GM18499 (cell line): Measurements from ENCODE around the gene TAF11L12.
"Not testable (repeated sequence)": the region's sequence is repeated elsewhere in the genome, so short reads cannot be mapped to it uniquely, and the experiment has no call there.

Experiments used
- ATAC-seq: cut with Tn5 transposase; IDR thresholded peaks from one replicate; pipeline ENCODE4 v1.9.1; 2021; ENCODE audit warnings: moderate number of reproducible peaks; ENCODE audit not compliant: insufficient read depth, unreplicated experiment

The TAF11L12 gene

GRCh38 chr5:17610092-17610491, at the start of gene TAF11L12:
Gene TAF11L12 (plus strand): TSS chr5:17610392.
- not testable (repeated sequence) for ATAC-seq

- not testable (repeated sequence) for ATAC-seq
These were observed 24.5 kb upstream of the TAF11L12 start, which contains the start of gene TAF11L7 for GRCh38 chr5:17585658-17586057. Gene TAF11L7 (minus strand): TSS chr5:17585758.

GRCh38 chr5:17590860-17591259, 19.3 kb upstream of the TAF11L12 start, which contains the start of gene TAF11L8:
Gene TAF11L8 (minus strand): TSS chr5:17590960.
- ATAC-seq: not testable (repeated sequence)

GRCh38 chr5:17594255-17594654, 15.9 kb upstream of the TAF11L12 start, which contains the start of gene TAF11L9:
Gene TAF11L9 (minus strand): TSS chr5:17594394.
- not testable (repeated sequence) for ATAC-seq

- not testable (repeated sequence) for ATAC-seq
These were observed 12.5 kb upstream of the TAF11L12 start, which contains the start of gene TAF11L10 for GRCh38 chr5:17597728-17598127. Gene TAF11L10 (minus strand): TSS chr5:17597828.

- ATAC-seq: not testable (repeated sequence)
These were observed 6.3 kb upstream of the TAF11L12 start, which contains the start of gene TAF11L11 for GRCh38 chr5:17603880-17604279. Gene TAF11L11 (plus strand): TSS chr5:17604183.

- ATAC-seq: no peak
These were observed 5.2 kb upstream of the TAF11L12 start for GRCh38 chr5:17604951-17605350.

- not testable (repeated sequence) for ATAC-seq
These were observed 2.7 kb upstream of the TAF11L12 start for GRCh38 chr5:17607461-17607860.

GRCh38 chr5:17614872-17615605, 4.8 kb downstream of the TAF11L12 start:
- ATAC-seq: no peak

GRCh38 chr5:17619354-17619753, 9.2 kb downstream of the TAF11L12 start:
- no peak for ATAC-seq

- ATAC-seq: no peak
These were observed 10.4 kb downstream of the TAF11L12 start for GRCh38 chr5:17620627-17621026.

GRCh38 chr5:17625686-17626085, 15.5 kb downstream of the TAF11L12 start:
- no peak for ATAC-seq

- ATAC-seq: not testable (repeated sequence)
These were observed 21.6 kb downstream of the TAF11L12 start, which contains the start of gene TAF11L13 for GRCh38 chr5:17631788-17632187. Gene TAF11L13 (plus strand): TSS chr5:17632088.

- no peak for ATAC-seq
These were observed 24.0 kb downstream of the TAF11L12 start, which contains the start of gene TAF11L14 for GRCh38 chr5:17634160-17634559. Gene TAF11L14 (plus strand): TSS chr5:17634460.

GRCh38 chr5:17649232-17649631, 39.0 kb downstream of the TAF11L12 start:
- not testable (repeated sequence) for ATAC-seq

GRCh38 chr5:17655201-17655759, 45.1 kb downstream of the TAF11L12 start:
- not testable (repeated sequence) for ATAC-seq

- ATAC-seq: no peak
These were observed 45.7 kb downstream of the TAF11L12 start for GRCh38 chr5:17655921-17656320.
